IMR-90 (cell line): ENCODE results near the gene SESN1.
"Not testable (repeated sequence)": the region's sequence is repeated elsewhere in the genome, so short reads cannot be mapped to it uniquely, and the experiment has no call there.

ENCODE experiments used
- BHLHE40 ChIP-seq: fragments of 150-350 bp; IDR thresholded peaks from 2 replicates; pipeline ENCODE4 v1.6.1; 2016; ENCODE audit warnings: mild to moderate bottlenecking, low read depth, low read length
- ELK1 ChIP-seq: fragments of 150-350 bp; IDR thresholded peaks from 2 replicates; pipeline ENCODE4 v1.6.1; 2016; ENCODE audit warnings: low read depth, mild to moderate bottlenecking, low read length, moderate library complexity, borderline replicate concordance
- MAZ ChIP-seq: IDR thresholded peaks from 2 replicates; pipeline ENCODE4 v1.6.1; 2012; ENCODE audit warnings: low read depth, mild to moderate bottlenecking, low read length, improper control_type of control experiment, moderate library complexity, borderline replicate concordance
- POLR2A ChIP-seq: IDR thresholded peaks from 2 replicates; pipeline ENCODE4 v1.6.1; 2012; ENCODE audit warnings: mild to moderate bottlenecking, low read depth, low read length
- RAD21 ChIP-seq: IDR thresholded peaks from 2 replicates; pipeline ENCODE4 v1.6.1; 2012; ENCODE audit warnings: low read length, improper control_type of control experiment
- RCOR1 ChIP-seq: IDR thresholded peaks from 2 replicates; pipeline ENCODE4 v1.6.1; 2012; ENCODE audit warnings: mild to moderate bottlenecking, low read length, improper control_type of control experiment; ENCODE audit not compliant: insufficient replicate concordance
- RFX5 ChIP-seq: IDR thresholded peaks from 2 replicates; pipeline ENCODE4 v1.8.0; 2012; ENCODE audit warnings: low read depth, mild to moderate bottlenecking, low read length, moderate library complexity
- SMC3 ChIP-seq: fragments of 150-350 bp; IDR thresholded peaks from 2 replicates; pipeline ENCODE4 v1.6.1; 2016; ENCODE audit warnings: low read depth, mild to moderate bottlenecking, antibody characterized with exemption, low read length, moderate library complexity
- USF2 ChIP-seq: fragments of 150-350 bp; IDR thresholded peaks from 2 replicates; pipeline ENCODE4 v1.6.1; 2017; ENCODE audit warnings: mild to moderate bottlenecking, antibody characterized with exemption, low read length, low read depth
- TF ChIP-seq, protein P1 (sequence below): conservative IDR thresholded peaks from 2 replicates; pipeline ENCODE4 v1.5.1; 2012; ENCODE audit warnings: mild to moderate bottlenecking, low read depth, low read length, improper control_type of control experiment

DNA sequence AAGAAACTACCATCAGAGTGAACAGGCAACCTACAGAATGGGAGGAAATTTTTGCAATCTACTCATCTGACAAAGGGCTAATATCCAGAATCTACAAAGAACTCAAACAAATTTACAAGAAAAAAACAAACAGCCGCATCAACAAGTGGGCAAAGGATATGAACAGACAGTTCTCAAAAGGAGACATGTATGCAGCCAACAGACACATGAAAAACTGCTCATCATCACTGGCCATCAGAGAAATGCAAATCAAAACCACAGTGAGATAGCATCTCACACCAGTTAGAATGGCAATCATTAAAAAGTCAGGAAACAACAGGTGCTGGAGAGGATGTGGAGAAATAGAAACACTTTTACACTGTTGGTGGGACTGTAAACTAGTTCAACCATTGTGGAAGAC lies 41.0 kb upstream of the SESN1 start:
- not testable (repeated sequence) for TF ChIP-seq POLR2A, RAD21, SMC3, USF2, RFX5, RCOR1, ELK1, MAZ, BHLHE40
- TF ChIP-seq, protein P1, sequence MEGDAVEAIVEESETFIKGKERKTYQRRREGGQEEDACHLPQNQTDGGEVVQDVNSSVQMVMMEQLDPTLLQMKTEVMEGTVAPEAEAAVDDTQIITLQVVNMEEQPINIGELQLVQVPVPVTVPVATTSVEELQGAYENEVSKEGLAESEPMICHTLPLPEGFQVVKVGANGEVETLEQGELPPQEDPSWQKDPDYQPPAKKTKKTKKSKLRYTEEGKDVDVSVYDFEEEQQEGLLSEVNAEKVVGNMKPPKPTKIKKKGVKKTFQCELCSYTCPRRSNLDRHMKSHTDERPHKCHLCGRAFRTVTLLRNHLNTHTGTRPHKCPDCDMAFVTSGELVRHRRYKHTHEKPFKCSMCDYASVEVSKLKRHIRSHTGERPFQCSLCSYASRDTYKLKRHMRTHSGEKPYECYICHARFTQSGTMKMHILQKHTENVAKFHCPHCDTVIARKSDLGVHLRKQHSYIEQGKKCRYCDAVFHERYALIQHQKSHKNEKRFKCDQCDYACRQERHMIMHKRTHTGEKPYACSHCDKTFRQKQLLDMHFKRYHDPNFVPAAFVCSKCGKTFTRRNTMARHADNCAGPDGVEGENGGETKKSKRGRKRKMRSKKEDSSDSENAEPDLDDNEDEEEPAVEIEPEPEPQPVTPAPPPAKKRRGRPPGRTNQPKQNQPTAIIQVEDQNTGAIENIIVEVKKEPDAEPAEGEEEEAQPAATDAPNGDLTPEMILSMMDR, result not testable (repeated sequence)
